Stomach (tissue), 9 donors: ENCODE measurements around the gene DISC1. TPM values are rescaled to one million over a fixed set of nuclear protein-coding genes. Genes with fewer than 3 reads are reported as not detected.

Experiments used
- DNase-seq, 2 donors: peaks; one replicate each; pipeline versions ENCODE4 v3.0.0 to v3.0.0-alpha.2; 2013 to 2019
- H3K27ac ChIP-seq, 5 donors: fragments of 200-600 bp in 4 of 5; sonication (generic) in 4 of 5; one replicate each; pipeline ENCODE4 v1.5.1; 2013 to 2019; ENCODE audit warnings: mild to moderate bottlenecking in 1 of 5, moderate library complexity in 1 of 5
- H3K27me3 ChIP-seq, 3 donors: fragments of 200-600 bp; sonication (generic); one replicate each; pipeline ENCODE4 v1.5.1; 2017 to 2019; ENCODE audit warnings: mixed run types in 1 of 3
- H3K36me3 ChIP-seq, 4 donors: fragments of 200-600 bp; sonication (generic); 1 replicate in 3 of 4; 2 replicates in 1 of 4; pipeline ENCODE4 v1.5.1; 2016 to 2019
- H3K4me1 ChIP-seq, 4 donors: fragments of 200-600 bp; sonication (generic); one replicate each; pipeline ENCODE4 v1.5.1; 2016 to 2019
- H3K4me3 ChIP-seq, 4 donors: fragments of 200-600 bp; sonication (generic) in 3 of 4; one replicate each; pipeline ENCODE4 v1.5.1; 2016 to 2019; ENCODE audit warnings: mild to moderate bottlenecking in 1 of 4
- H3K9me3 ChIP-seq, 4 donors: fragments of 200-600 bp; sonication (generic); one replicate each; pipeline ENCODE4 v1.5.1; 2016 to 2019
- CTCF ChIP-seq, 7 experiments: fragments of 450-650 bp in 4 of 7; fragments of 200-600 bp in 3 of 7; sonication (generic) in 3 of 7; IDR thresholded peaks; one replicate each; pipeline ENCODE4 v1.5.1; 2016 to 2019; ENCODE audit warnings: antibody characterized with exemption in 7 of 7, control low read depth in 2 of 7, mild to moderate bottlenecking in 1 of 7
- EP300 ChIP-seq: sonication (generic); formaldehyde crosslinking; IDR thresholded peaks from one replicate; pipeline ENCODE4 v1.6.1; 2017; ENCODE audit warnings: antibody characterized with exemption
- POLR2A ChIP-seq, 4 donors: fragments of 450-650 bp; IDR thresholded peaks; one replicate each; pipeline ENCODE4 v1.6.1; 2016; ENCODE audit warnings: antibody characterized with exemption in 4 of 4, control low read depth in 2 of 4, mild to moderate bottlenecking in 1 of 4, moderate library complexity in 1 of 4
- POLR2AphosphoS5 ChIP-seq, 3 donors: sonication (generic); formaldehyde crosslinking; IDR thresholded peaks; one replicate each; pipeline ENCODE4 v1.6.1; 2016; ENCODE audit warnings: antibody characterized with exemption in 3 of 3
- WGBS, 5 donors: extraction: QIAGEN DNeasy Blood & Tissue Kit in 3 of 5; methylation state at CpG; one replicate each; pipeline versions ENCODE4 v1.1.5 to v1.1.7; 2013 to 2018; 5-methylcytosine and 5-hydroxymethylcytosine counted together
- intact Hi-C: fragments of 100-400 bp; cut with DNase I; formaldehyde crosslinking; loops from one replicate; pipeline ENCODE4 v1.15.1; 2023; ENCODE audit warnings: low total_unique reads
- polyA plus RNA-seq, 3 donors: library from polyadenylated mRNA; stranded (reverse); fragments of 200-250 nt; gene quantifications; one replicate each; pipeline ENCODE4 v1.2.3, GENCODE V29; 2013
- total RNA-seq, 5 donors: library from RNA; depleted of rRNA; stranded (reverse); fragments of >200 nt; gene quantifications; one replicate each; pipeline versions ENCODE4 v1.1.0 to v1.2.3, GENCODE V29; 2014 to 2016
- donor health status: healthy with polysubstance abuse.
- donor health status: Bipolar disorder and iron deficiency.
- donor health status: healthy.

Gene DISC1
- total and polyA plus RNA-seq, 8 donors, result 0.43 to 29.8 (median 1.6) TPM

- WGBS, 5 donors, result 75 to 93% (median 87%) methylated on average over 2 of the region's 2 CpGs
- DNase-seq, result no peak
- no peaks in the 10 kb centered on the region for H3K36me3 ChIP-seq
- TF ChIP-seq CTCF (IDR thresholded peaks at IDR 0.05) (no peak), POLR2AphosphoS5 (IDR thresholded peaks at IDR 0.05) (no peak), EP300 (no peak)
- no peak overlapping the region for H3K27ac ChIP-seq
- intact Hi-C loops, result no loop called here
- no peaks in the 10 kb centered on the region for H3K4me1 ChIP-seq
- H3K4me3 ChIP-seq, result no peak overlapping the region
- no peaks in the 10 kb centered on the region for H3K9me3 ChIP-seq
- H3K27me3 ChIP-seq, result no peaks in the 10 kb centered on the region
Measured at GRCh38 chr1:231807541-231807940, 181.0 kb downstream of the DISC1 start.

GRCh38 chr1:231808116-231808515 is 181.5 kb downstream of the DISC1 start:
- Histone ChIP-seq H3K4me3 (no peak overlapping the region), H3K27me3 (no peaks in the 10 kb centered on the region), H3K4me1 (no peaks in the 10 kb centered on the region), H3K9me3 (peaks cover 0 to 2% (median 0%) of the 10 kb centered on the region in 4 donors), H3K36me3 (no peaks in the 10 kb centered on the region), H3K27ac (no peak overlapping the region)
- intact Hi-C loops, result no loop called here
- DNase-seq, result no peak
- TF ChIP-seq CTCF (IDR thresholded peaks at IDR 0.05) (no peak), POLR2A (IDR thresholded peaks at IDR 0.05) (no peak), POLR2AphosphoS5 (IDR thresholded peaks at IDR 0.05) (no peak), EP300 (no peak)
- 90 to 97% (median 93%) methylated on average over 3 of the region's 3 CpGs for WGBS, 5 donors

- no peak for DNase-seq
- H3K4me1 ChIP-seq, result no peaks in the 10 kb centered on the region
- H3K36me3 ChIP-seq, result no peaks in the 10 kb centered on the region
- H3K27me3 ChIP-seq, result no peaks in the 10 kb centered on the region
- no peak overlapping the region for H3K27ac ChIP-seq
- no peak overlapping the region for H3K4me3 ChIP-seq
- peaks cover 0 to 5% (median 0%) of the 10 kb centered on the region in 4 donors for H3K9me3 ChIP-seq
- intact Hi-C loops, result no loop called here
- TF ChIP-seq POLR2A (IDR thresholded peaks at IDR 0.05) (no peak), EP300 (no peak), POLR2AphosphoS5 (IDR thresholded peaks at IDR 0.05) (no peak), CTCF (IDR thresholded peaks at IDR 0.05) (no peak)
- WGBS, 5 donors, result 59 to 75% (median 74%) methylated on average over 2 of the region's 2 CpGs
Measured at GRCh38 chr1:231808990-231809389, 182.4 kb downstream of the DISC1 start.

- Histone ChIP-seq H3K4me1 (no peaks in the 10 kb centered on the region), H3K9me3 (peaks cover 0 to 5% (median 0%) of the 10 kb centered on the region in 4 donors), H3K27me3 (no peaks in the 10 kb centered on the region), H3K36me3 (no peaks in the 10 kb centered on the region), H3K4me3 (no peak overlapping the region), H3K27ac (no peak overlapping the region)
- TF ChIP-seq POLR2AphosphoS5 (IDR thresholded peaks at IDR 0.05) (no peak), POLR2A (IDR thresholded peaks at IDR 0.05) (no peak), CTCF (IDR thresholded peaks at IDR 0.05) (no peak), EP300 (no peak)
- intact Hi-C loops, result no loop called here
- DNase-seq, result no peak
- 92 to 96% (median 95%) methylated on average over 6 of the region's 6 CpGs for WGBS, 5 donors
Measured at GRCh38 chr1:231810415-231810814, 183.8 kb downstream of the DISC1 start.
